Psoas muscle (tissue), 8 donors: ENCODE measurements around the gene GPA33. TPM values are rescaled to one million over a fixed set of nuclear protein-coding genes. Genes with fewer than 3 reads are reported as not detected.

Source experiments
- ATAC-seq, 4 donors: fragments of 200-7000 bp; cut with Tn5 transposase; one replicate each; pipeline ENCODE4 v1.9.1; 2020; ENCODE audit warnings: moderate library complexity in 3 of 4, mild to moderate bottlenecking in 2 of 4
- DNase-seq, 2 donors: peaks; one replicate each; pipeline ENCODE4 v3.0.0-alpha.2; 2020
- H3K27ac ChIP-seq: fragments of 200-600 bp; one replicate; pipeline ENCODE4 v1.8.0; 2022
- H3K27me3 ChIP-seq, 3 donors: fragments of 200-600 bp in 1 of 3; one replicate each; pipeline versions ENCODE4 v1.6.1 to v1.8.0; 2013 to 2022; ENCODE audit warnings: low read length in 2 of 3, mild to moderate bottlenecking in 2 of 3, moderate library complexity in 1 of 3; ENCODE audit not compliant: insufficient read depth in 3 of 3
- H3K36me3 ChIP-seq, 2 donors: fragments of 200-600 bp in 1 of 2; one replicate each; pipeline versions ENCODE4 v1.6.1 to v1.8.0; 2013 to 2022; ENCODE audit warnings: low read depth in 1 of 2, mild to moderate bottlenecking in 1 of 2, moderate library complexity in 1 of 2; ENCODE audit not compliant: insufficient read depth in 1 of 2
- H3K4me1 ChIP-seq: fragments of 200-600 bp; one replicate; pipeline ENCODE4 v1.8.0; 2022
- H3K4me3 ChIP-seq: fragments of 200-600 bp; one replicate; pipeline ENCODE4 v1.8.0; 2022; ENCODE audit warnings: mild to moderate bottlenecking
- H3K9me3 ChIP-seq: fragments of 200-600 bp; one replicate; pipeline ENCODE4 v1.8.0; 2022
- CTCF ChIP-seq: fragments of 200-600 bp; IDR thresholded peaks from one replicate; pipeline ENCODE4 v1.8.0; 2022; ENCODE audit warnings: antibody characterized with exemption
- WGBS, 3 donors: extraction: QIAGEN DNeasy Blood & Tissue Kit; methylation state at CpG; one replicate each; pipeline versions ENCODE4 v1.1.6 to v1.1.7; 2013; 5-methylcytosine and 5-hydroxymethylcytosine counted together
- intact Hi-C, 2 donors: fragments of 100-400 bp; cut with DNase I; formaldehyde crosslinking; loops; one replicate each; pipeline versions ENCODE4 v1.11.0 to v1.14.2; 2022
- polyA plus RNA-seq, 3 donors: library from polyadenylated mRNA; stranded (reverse); fragments of 200-250 nt; gene quantifications; one replicate each; pipeline ENCODE4 v1.2.3, GENCODE V29; 2013
- total RNA-seq, 4 donors: library from RNA; stranded (reverse); fragmentation: NEBNext Ultra II Directional in 2 of 4; extraction: Animal tissue kit (Norgen Biotek cat#: 25700) in 2 of 4; gene quantifications; one replicate each; pipeline versions ENCODE4 v1.2.1 to v1.2.4, GENCODE V29; 2021 to 2023
- donor health status: healthy with polysubstance abuse.
- donor health status: DM: no; HTN: no; CAD: no; lungs with moderate emphysema.
- donor health status: Bipolar disorder and iron deficiency.
- donor health status: healthy.
- donor health status: DM: yes; HTN: yes; CAD: no.
- donor health status: DM: no; HTN: no; CAD: no.
- donor health status: DM: no; HTN: no; CAD: no.
- donor health status: DM: yes; HTN: yes; CAD: no.

The GPA33 gene
- total and polyA plus RNA-seq, 7 donors, result 0.06 to 2.2 (median 0.12) TPM; not detected in 2

GRCh38 chr1:167060141-167061072 is 29.8 kb downstream of the GPA33 start:
- Histone ChIP-seq H3K4me1 (peaks cover 6% of the 10 kb centered on the region), H3K27me3 (no peaks in the 10 kb centered on the region), H3K4me3 (no peak overlapping the region), H3K27ac (no peak overlapping the region), H3K36me3 (no peaks in the 10 kb centered on the region), H3K9me3 (no peaks in the 10 kb centered on the region)
- DNase-seq (no peak), ATAC-seq (no peak)
- intact Hi-C loops, result no loop called here
- TF ChIP-seq CTCF, result no peak
- WGBS, 3 donors, result 77 to 82% (median 78%) methylated on average over 10 of the region's 10 CpGs

- H3K36me3 ChIP-seq, result no peaks in the 10 kb centered on the region
- WGBS, 3 donors, result 39 to 53% (median 40%) methylated on average over 1 of the region's 1 CpG
- DNase-seq, result no peak
- TF ChIP-seq CTCF, result no peak
- H3K27me3 ChIP-seq, result no peaks in the 10 kb centered on the region
- H3K4me1 ChIP-seq, result peaks cover 6% of the 10 kb centered on the region
- H3K9me3 ChIP-seq, result no peaks in the 10 kb centered on the region
- H3K4me3 ChIP-seq, result no peak overlapping the region
- H3K27ac ChIP-seq, result no peak overlapping the region
- intact Hi-C loops, result loop anchor here (1.0 to 5.0 kb wide), 4 partner anchors 149 to 182 kb away; partner anchors contain the start of gene TADA1 (in 1 of the 2)
- no peak for ATAC-seq
These were observed 30.4 kb downstream of the GPA33 start for GRCh38 chr1:167059809-167060107.

GRCh38 chr1:167059045-167059808 is 30.9 kb downstream of the GPA33 start:
- Histone ChIP-seq H3K27me3 (no peaks in the 10 kb centered on the region), H3K4me3 (peak overlapping the region; percentile 29), H3K36me3 (no peaks in the 10 kb centered on the region), H3K27ac (peak overlapping the region; percentile 21), H3K4me1 (peaks cover 6% of the 10 kb centered on the region), H3K9me3 (no peaks in the 10 kb centered on the region)
- DNase-seq (peak; percentile 69 to 80), ATAC-seq (peak; percentile 65 to 86 (median 76))
- TF ChIP-seq CTCF, result peak; percentile 98
- intact Hi-C loops, result loop anchor here (1.0 to 5.0 kb wide), 4 partner anchors 148 to 182 kb away; partner anchors contain the start of gene TADA1 (in 1 of the 2)
- 18 to 21% (median 19%) methylated on average over 17 of the region's 17 CpGs for WGBS, 3 donors

- DNase-seq (no peak), ATAC-seq (peak; percentile 54 to 75 (median 68))
- Histone ChIP-seq H3K27ac (no peak overlapping the region), H3K4me3 (no peak overlapping the region), H3K36me3 (no peaks in the 10 kb centered on the region), H3K27me3 (no peaks in the 10 kb centered on the region), H3K9me3 (no peaks in the 10 kb centered on the region), H3K4me1 (peaks cover 6% of the 10 kb centered on the region)
- peak; percentile 41 for TF ChIP-seq CTCF
- intact Hi-C loops, result loop anchor here (5.0 kb wide), 2 partner anchors 170 to 180 kb away; partner anchors contain the start of gene TADA1 (in 1 of the 2)
- 30 to 39% (median 31%) methylated on average over 6 of the region's 6 CpGs for WGBS, 3 donors
These were observed 32.9 kb downstream of the GPA33 start for GRCh38 chr1:167057241-167057688.
